ENCODE data around the gene KCNE3. TPM values are rescaled to one million over a fixed set of nuclear protein-coding genes. Genes with fewer than 3 reads are reported as not detected.
A peak's percentile ranks its signal among the peaks of the same experiment; 100 is the strongest.

KCNE3 gene
- total and polyA plus RNA-seq, 2 of the 13 experiments (the other 11 are each of a cell fraction or from before 2014, with no cell fraction given), result 0.33 to 2.2 TPM

DNA sequence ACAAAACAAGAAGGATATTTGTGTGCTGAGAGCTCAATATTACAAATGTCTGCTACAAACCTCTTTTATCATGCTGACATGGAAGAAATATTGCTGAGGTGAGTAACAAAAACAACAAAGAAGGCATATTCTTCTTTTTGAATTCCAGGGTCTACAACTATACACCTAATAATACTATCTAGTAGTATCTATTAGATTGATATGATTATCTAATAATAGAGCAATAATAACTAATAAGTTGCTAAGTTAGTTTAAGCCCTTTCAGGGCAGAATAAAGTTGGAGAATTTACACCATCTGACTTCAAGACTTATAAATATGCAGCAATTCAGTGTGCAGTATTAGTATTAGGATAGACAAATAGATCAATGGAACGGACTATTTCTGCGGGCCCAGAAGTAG, 57.7 kb downstream of the KCNE3 start:
- 90% methylated on average over 2 of the region's 2 CpGs for WGBS (ENCODE audit: low lambda C conversion rate)
- Histone ChIP-seq H3K27ac (ENCODE audit: extremely low read length, insufficient read depth, low read length) (no peak overlapping the region), H3K4me1 (ENCODE audit: insufficient read depth, low read length) (no peaks in the 10 kb centered on the region), H3K4me3 (replicated peaks in 1 of 3; ENCODE audit: insufficient read depth in 1 of 3, low read depth in 2 of 3, low read length in 3 of 3) (no peak overlapping the region), H3K9me3 (ENCODE audit: low read length) (no peaks in the 10 kb centered on the region), H3K9ac (ENCODE audit: insufficient read depth, low read depth, low read length) (no peak overlapping the region), H3K4me2 (ENCODE audit: low read depth, low read length) (no peak overlapping the region), H4K20me1 (ENCODE audit: insufficient read depth, low read length) (no peaks in the 10 kb centered on the region), H3K27me3 (ENCODE audit: control insufficient read depth in 1 of 2, insufficient read depth in 2 of 2, low read length in 2 of 2) (peaks cover 0 to 6% of the 10 kb centered on the region in 2 experiments; a peak in 2 of 5 replicates), H3K36me3 (replicated peaks in 1 of 2; ENCODE audit: control insufficient read depth in 1 of 2, insufficient read depth in 2 of 2, low read length in 2 of 2) (no peaks in the 10 kb centered on the region), H3K79me2 (ENCODE audit: insufficient read depth, low read length) (no peaks in the 10 kb centered on the region), H2AFZ (ENCODE audit: low read length) (no peak overlapping the region)
- no peak for ATAC-seq
- intact Hi-C loops (cut with micrococcal nuclease; ENCODE audit: unreplicated experiment), result no loop called here
- ChIA-PET POLR2A (no interaction called here), CTCF (ENCODE audit: low intra/inter-chr PET ratio, low total read pairs) (no interaction called here)
- in situ Hi-C loops (cut with HindIII; ENCODE audit: extremely low pct_ligation_motif_present, low pct_unique_long_range_greater_than_20kb), result no loop called here
- DNase-seq (ENCODE audit: low spot score), result no peak
- no TSS peak for BruUV-seq (replicated peaks)
- TF ChIP-seq SATB2 (CRISPR knock-in tag; IDR thresholded peaks at IDR 0.05), result no peak
- TF ChIP-seq MAFF (IDR thresholded peaks at IDR 0.05; ENCODE audit: low read depth, low read length), result 0 out of 2 replicates have a peak, but pooled peaks have one; percentile 5
- FAIRE-seq, result no peak

Small RNA genes lying within 50 kb of the gene (small RNA-seq; reads per million reads assigned to genes)
- 0 reads per million in 3 experiments for gene CYCSP27 (ENCODE audit: insufficient read depth in 2 of 3, insufficient read length in 3 of 3, low read depth in 2 of 3, low replicate concordance in 1 of 3)

Other genes starting within 250 kb of the KCNE3 start
- gene P4HA3, start 155.9 kb downstream of the KCNE3 start, total RNA-seq (2016; rRNA removed; fragmentation: Illumina TruSeq; extraction: Trizol), result not detected in 2 replicates
- gene P4HA3, start 155.9 kb downstream of the KCNE3 start, polyA plus RNA-seq (2011; rRNA removed), result not detected in 2 replicates
- gene PGM2L1, start 69.1 kb downstream of the KCNE3 start, total RNA-seq (2016; rRNA removed; fragmentation: Illumina TruSeq; extraction: Trizol), result 1.2 and 2.1 TPM in 2 replicates
- gene PGM2L1, start 69.1 kb downstream of the KCNE3 start, polyA plus RNA-seq (2011; rRNA removed), result 0.57 and 0.63 TPM in 2 replicates
- gene LIPT2, start 26.2 kb upstream of the KCNE3 start, total RNA-seq (2016; rRNA removed; fragmentation: Illumina TruSeq; extraction: Trizol), result 3.0 and 5.6 TPM in 2 replicates
- 4.8 and 5.6 TPM in 2 replicates for gene LIPT2, start 26.2 kb upstream of the KCNE3 start, polyA plus RNA-seq (2011; rRNA removed)
- gene POLD3, start 125.0 kb upstream of the KCNE3 start, total RNA-seq (2016; rRNA removed; fragmentation: Illumina TruSeq; extraction: Trizol), result 18.9 and 23.7 TPM in 2 replicates
- gene POLD3, start 125.0 kb upstream of the KCNE3 start, polyA plus RNA-seq (2011; rRNA removed), result 5.1 and 6.3 TPM in 2 replicates

All from HepG2 (cell line).